NCI-H2107 (cell line): ENCODE data around the gene MFNG.

ENCODE experiments used
- DNase-seq: peaks from one replicate; lab custom pipeline; 2025; lab: John Stamatoyannopoulos, UW

The MFNG gene

GRCh38 chr22:37448516-37449127 lies 37.6 kb downstream of the MFNG start:
- no peak for DNase-seq

GRCh38 chr22:37445501-37445900 lies 40.7 kb downstream of the MFNG start:
- DNase-seq: no peak

GRCh38 chr22:37443977-37444376 lies 42.2 kb downstream of the MFNG start:
- no peak for DNase-seq

GRCh38 chr22:37443086-37443485 lies 43.1 kb downstream of the MFNG start:
- no peak for DNase-seq

DNA sequence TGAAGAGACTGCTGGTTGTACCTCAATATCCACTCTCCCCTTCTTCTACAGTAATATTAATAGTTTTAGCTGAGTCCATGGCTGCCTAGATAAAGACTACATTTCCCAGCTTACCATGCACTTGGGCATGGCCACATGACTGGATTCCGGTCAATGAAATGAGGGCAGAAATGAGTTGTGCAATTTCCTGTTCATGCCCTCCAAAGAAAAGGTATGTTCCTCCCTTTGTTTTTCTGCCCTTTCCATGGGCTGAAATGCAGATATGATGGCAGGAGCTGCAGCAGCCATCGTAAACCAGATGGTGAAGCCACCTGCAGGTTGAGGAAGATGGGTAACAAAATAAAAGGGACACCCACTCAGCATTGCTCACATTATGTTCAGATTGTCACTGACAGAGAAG lies 43.6 kb downstream of the MFNG start:
- no peak for DNase-seq

- DNase-seq: no peak
Observed at GRCh38 chr22:37442135-37442534, 44.0 kb downstream of the MFNG start.

DNA sequence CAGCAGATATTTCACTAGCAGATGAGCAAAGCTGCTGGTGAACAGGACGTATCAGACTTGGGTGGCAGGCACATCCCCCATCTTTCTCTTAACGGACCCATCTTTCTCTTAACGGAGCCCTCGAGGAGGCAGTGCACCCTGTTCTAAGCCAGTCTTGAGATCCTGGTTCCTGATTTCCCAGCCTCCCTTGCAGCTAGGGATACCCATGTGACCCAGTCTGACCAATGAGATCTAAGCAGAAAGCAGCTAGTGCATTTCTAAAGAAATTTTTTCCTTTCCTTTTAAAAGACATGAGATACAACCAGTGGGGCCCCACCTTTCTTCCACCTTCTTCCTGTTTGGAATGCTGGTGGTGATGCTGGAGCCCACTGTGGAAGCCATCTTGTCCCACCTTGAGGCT lies 45.3 kb downstream of the MFNG start:
- DNase-seq: no peak

DNA sequence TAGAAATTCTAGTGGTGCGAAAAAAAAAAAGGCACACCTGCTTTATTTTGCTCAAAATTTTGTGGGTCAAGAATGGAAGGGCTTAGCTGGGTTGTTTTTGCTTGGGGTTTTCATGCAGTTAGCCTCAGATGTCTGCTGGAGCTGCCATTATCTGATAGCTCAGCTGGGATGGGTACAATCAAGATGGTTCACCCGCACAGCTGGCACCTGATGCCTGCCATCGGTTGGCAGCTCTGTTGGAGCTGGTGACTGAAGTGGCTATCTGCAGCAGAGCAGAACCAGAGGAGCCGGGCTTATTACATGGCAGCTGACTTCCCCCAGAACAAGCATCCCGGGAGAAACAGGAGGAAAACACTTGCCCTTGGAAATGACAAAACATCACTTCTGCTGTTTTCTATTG lies 46.8 kb downstream of the MFNG start:
- DNase-seq: no peak

DNA sequence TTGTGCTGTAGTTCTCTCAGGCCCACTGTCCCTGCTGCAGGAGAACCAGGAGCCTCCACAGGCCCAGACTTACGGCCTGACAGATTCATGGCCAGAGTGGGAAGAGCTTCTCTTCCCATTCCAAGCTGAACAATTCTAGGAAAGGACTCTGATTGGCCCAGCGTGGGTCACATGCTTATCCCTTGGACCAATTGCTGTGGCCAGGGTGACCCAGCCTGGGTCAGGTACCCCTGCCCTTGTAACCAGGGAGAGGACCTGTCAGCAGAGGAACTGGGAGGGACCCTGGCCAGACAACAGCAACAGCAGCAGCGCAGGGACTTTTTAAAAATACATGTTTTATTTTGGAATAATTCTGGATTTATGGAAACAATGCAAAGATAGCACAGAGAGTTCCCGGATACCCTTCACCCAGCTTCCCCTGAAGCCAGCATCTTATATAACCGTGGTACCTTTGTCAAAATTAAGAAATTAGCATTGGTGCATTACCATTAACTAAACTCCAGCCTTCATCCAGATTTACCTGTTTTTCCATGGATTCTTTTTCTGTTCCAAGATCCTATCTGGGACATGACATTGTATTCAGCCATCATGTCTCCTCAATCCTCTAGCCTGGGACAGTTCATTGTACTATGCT lies 50.1 kb downstream of the MFNG start:
- DNase-seq: no peak

- no peak for DNase-seq
Observed at GRCh38 chr22:37433786-37434185, 52.4 kb downstream of the MFNG start.

DNA sequence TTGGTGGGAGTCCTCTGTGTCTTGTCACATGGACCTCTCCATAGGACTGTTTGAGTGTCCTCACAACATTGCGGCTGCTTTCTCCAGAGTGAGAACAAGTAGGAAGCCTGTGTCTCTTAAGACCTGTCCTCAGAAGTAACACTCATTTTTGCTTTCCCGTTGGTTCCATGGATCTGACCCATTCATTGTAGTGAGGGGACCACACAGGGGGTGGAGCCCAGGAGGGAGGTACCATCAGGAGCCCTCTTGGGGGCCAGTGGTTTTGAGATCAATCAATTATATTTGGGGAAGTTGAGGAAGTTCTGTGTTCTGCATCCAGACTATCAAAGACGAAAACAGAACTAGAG lies 53.5 kb downstream of the MFNG start:
- DNase-seq: no peak

- no peak for DNase-seq
Observed at GRCh38 chr22:37431801-37432707, 54.1 kb downstream of the MFNG start.

- DNase-seq: no peak
Observed at GRCh38 chr22:37431366-37431765, 54.8 kb downstream of the MFNG start.

GRCh38 chr22:37430941-37431340 lies 55.2 kb downstream of the MFNG start:
- no peak for DNase-seq

DNA sequence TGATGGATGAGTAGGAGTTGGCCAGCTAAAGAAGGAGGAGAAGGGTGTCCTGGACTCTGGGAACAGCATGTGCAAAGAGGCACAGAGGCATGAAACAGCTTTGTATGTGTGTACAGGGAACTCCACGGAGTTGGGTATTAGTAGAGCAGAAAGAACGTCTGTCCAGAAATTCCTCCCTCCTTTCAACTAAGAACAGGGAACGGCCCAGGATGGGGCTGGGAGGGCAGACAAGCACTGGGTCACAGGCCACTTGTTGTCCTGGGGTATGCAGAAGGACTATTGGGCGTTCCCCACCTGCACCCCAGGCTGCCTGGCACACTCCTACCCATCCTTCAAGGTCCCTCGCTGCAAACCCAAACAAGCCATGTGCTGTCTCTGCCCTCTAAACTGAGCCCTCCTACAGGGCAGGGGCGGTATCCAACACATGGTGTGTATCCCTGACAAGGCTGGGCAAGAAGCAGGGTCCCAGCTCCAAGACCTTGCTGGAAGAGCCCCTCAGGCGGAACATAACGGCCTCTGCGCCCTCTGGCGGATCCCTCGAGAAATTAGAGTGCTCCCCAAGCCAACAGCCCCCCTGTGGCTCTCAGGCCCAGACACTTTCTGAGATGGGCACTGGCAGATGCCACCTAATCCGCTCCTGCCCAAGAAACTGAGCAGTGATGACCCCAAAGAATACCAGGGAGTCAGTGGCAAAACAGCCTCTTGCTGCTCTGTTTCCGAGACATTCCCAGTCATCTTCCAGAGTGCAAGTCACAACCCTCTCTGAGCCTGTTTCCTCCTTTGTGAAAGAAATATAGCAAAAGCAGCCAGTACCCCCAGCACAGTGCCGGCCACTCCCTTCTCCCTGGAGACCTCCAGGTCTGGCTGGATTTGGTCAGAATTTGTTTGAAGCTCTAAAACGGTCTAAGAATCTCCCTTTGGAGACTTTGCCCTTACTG lies 57.3 kb downstream of the MFNG start:
- DNase-seq: peak; percentile 8

DNA sequence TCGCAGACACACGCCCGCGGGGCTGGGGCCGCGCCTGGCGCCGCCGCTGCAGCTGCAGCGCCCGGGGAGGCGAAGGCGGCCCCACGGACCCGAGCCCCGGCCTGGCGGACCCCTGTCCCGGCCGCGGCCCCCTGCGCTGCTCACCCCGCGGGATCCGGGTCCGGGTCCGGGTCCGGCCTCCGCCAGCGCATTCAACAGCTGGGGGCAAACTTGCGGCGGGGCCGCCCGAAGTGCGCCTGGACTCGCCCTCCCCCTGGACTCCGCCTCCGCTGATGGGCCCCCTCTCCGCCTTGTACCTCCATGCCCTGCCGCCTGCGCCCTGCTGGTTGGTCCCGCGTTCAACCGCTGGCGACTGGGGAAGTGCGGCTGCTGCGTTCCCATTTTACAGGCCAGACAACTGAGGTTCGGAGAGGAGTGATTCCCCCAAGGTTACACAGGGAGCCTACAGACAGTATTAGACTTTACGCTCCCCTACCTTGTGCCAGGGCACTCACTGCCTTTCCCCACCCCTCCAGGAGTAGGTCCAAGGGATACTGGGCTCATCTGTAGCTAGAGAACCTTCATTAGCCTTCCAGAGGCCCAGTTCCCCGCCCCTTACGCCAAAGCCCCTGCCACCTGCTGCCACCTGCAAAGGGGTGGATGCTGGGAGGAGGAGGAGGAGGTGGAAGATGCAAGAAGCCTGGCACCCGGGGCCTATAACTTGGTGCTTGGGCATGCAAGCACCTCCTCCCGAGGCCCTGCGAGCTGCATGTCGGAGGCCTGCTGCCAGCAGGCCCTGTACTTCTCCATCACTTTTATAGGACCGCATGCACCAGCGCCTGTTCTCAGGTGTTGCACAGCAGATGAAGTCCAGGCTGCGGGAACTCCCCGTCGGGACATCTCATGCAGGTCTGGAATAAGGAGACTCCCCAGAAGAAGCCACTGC lies 58.2 kb downstream of the MFNG start:
- DNase-seq: no peak

- no peak for DNase-seq
Observed at GRCh38 chr22:37427135-37427710, 59.0 kb downstream of the MFNG start, which contains the start of gene ELFN2. Gene ELFN2, minus strand, starts transcription at chr22:37427479. Its CDS starts 51,945 bp downstream, at chr22:37375534.

GRCh38 chr22:37426706-37427134 lies 59.5 kb downstream of the MFNG start:
- no peak for DNase-seq

- DNase-seq: peak; percentile 31
Observed at GRCh38 chr22:37425800-37426705, 60.1 kb downstream of the MFNG start.
